ENCODE measurements around the gene ZNF580.
A peak's percentile ranks its signal among the peaks of the same experiment; 100 is the strongest.

The ZNF580 gene

DNA sequence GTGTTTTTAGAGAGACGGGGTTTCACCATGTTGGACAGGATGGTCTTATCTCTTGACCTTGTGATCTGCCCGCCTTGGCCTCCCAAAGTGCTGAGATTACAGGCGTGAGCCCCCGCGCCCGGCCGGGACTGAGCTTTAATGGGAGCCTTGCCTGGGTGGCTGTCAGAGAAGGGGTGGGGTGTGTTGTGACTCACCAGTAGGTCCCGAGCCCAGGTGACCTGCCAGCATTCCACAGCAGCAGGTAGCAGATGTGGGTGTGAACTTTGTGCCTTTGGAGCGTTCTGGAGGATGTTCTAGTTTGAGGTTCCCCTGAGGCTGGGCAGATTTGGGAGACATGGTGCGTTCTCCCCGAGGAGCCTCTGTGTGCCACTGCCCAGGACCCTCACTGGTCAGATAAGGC, 27.2 kb downstream of the ZNF580 start:
- no peak for DNase-seq (ENCODE audit: low spot score)
- H3K9me3 ChIP-seq (ENCODE audit: severe bottlenecking): no peaks in the 10 kb centered on the region

DNA sequence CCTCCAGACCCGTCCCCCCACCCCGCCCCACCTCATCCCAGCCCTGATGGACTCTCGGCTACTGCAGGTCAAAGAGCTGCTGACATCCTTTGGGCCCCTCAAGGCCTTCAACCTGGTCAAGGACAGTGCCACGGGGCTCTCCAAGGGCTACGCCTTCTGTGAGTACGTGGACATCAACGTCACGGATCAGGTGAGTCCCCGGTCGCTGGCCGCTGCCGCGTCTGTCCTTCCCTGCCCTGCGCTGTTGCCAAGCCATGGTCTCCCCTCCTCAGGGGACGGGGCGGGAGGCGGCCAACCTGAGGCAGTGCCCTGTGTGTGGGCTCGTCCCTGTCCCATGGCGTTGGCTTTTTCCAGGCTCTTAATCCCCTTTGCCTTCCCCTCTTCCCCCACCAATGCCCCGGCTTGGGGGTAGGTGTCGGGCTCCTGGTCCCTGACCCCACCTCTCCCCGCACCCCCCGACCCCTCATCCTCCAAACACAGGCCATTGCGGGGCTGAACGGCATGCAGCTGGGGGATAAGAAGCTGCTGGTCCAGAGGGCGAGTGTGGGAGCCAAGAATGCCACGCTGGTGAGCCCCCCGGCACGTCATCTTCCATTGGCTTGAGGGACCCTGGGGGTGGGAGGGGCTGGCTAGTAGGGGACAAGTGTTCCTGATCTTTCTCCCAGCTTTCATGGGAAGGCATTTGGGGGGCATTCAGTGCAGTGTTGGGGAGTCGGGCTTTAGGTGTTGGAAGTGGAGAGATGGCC, 28.0 kb downstream of the ZNF580 start:
- Histone ChIP-seq H3K27ac (ENCODE audit: poor library complexity, severe bottlenecking) (no peak overlapping the region), H3K9me3 (ENCODE audit: severe bottlenecking) (no peaks in the 10 kb centered on the region), H3K27me3 (ENCODE audit: insufficient read depth, poor library complexity, severe bottlenecking) (no peaks in the 10 kb centered on the region), H3K36me3 (ENCODE audit: low read depth) (peaks cover 83% of the 10 kb centered on the region), H3K4me3 (ENCODE audit: severe bottlenecking) (no peak overlapping the region), H3K4me1 (ENCODE audit: insufficient read depth, poor library complexity, severe bottlenecking) (no peaks in the 10 kb centered on the region)
- no peak for DNase-seq (ENCODE audit: low spot score)
- TF ChIP-seq CTCF (IDR thresholded peaks at IDR 0.05; ENCODE audit: poor library complexity, severe bottlenecking): no peak
- ATAC-seq (ENCODE audit: low read depth): no peak

More for the DNA sequence above, 27.2 kb downstream of the ZNF580 start:
- H3K27ac ChIP-seq (ENCODE audit: poor library complexity, severe bottlenecking): no peak overlapping the region
- peak; percentile 56; the same call in 2 of the 3 replicates for ATAC-seq (ENCODE audit: low read depth)
- H3K36me3 ChIP-seq (ENCODE audit: low read depth): peaks cover 83% of the 10 kb centered on the region
- no peak overlapping the region for H3K4me3 ChIP-seq (ENCODE audit: severe bottlenecking)
- H3K4me1 ChIP-seq (ENCODE audit: insufficient read depth, poor library complexity, severe bottlenecking): no peaks in the 10 kb centered on the region
- no peaks in the 10 kb centered on the region for H3K27me3 ChIP-seq (ENCODE audit: insufficient read depth, poor library complexity, severe bottlenecking)
- no peak for TF ChIP-seq CTCF (IDR thresholded peaks at IDR 0.05; ENCODE audit: poor library complexity, severe bottlenecking)

GRCh38 chr19:55669418-55670279, 28.8 kb downstream of the ZNF580 start:
- no peaks in the 10 kb centered on the region for H3K27me3 ChIP-seq (ENCODE audit: insufficient read depth, poor library complexity, severe bottlenecking)
- no peaks in the 10 kb centered on the region for H3K9me3 ChIP-seq (ENCODE audit: severe bottlenecking)
- no peak for TF ChIP-seq CTCF (IDR thresholded peaks at IDR 0.05; ENCODE audit: poor library complexity, severe bottlenecking)
- H3K4me1 ChIP-seq (ENCODE audit: insufficient read depth, poor library complexity, severe bottlenecking): no peaks in the 10 kb centered on the region
- no peak overlapping the region for H3K27ac ChIP-seq (ENCODE audit: poor library complexity, severe bottlenecking)
- no peak overlapping the region for H3K4me3 ChIP-seq (ENCODE audit: severe bottlenecking)
- no peak for DNase-seq (ENCODE audit: low spot score)
- peaks cover 80% of the 10 kb centered on the region for H3K36me3 ChIP-seq (ENCODE audit: low read depth)
- ATAC-seq (ENCODE audit: low read depth): no peak

- no peak for ATAC-seq (ENCODE audit: low read depth)
- TF ChIP-seq CTCF (IDR thresholded peaks at IDR 0.05; ENCODE audit: poor library complexity, severe bottlenecking): no peak
- no peaks in the 10 kb centered on the region for H3K27me3 ChIP-seq (ENCODE audit: insufficient read depth, poor library complexity, severe bottlenecking)
- no peaks in the 10 kb centered on the region for H3K9me3 ChIP-seq (ENCODE audit: severe bottlenecking)
- no peak overlapping the region for H3K27ac ChIP-seq (ENCODE audit: poor library complexity, severe bottlenecking)
- H3K4me1 ChIP-seq (ENCODE audit: insufficient read depth, poor library complexity, severe bottlenecking): no peaks in the 10 kb centered on the region
- peaks cover 76% of the 10 kb centered on the region for H3K36me3 ChIP-seq (ENCODE audit: low read depth)
- peak; percentile 95 for DNase-seq (ENCODE audit: low spot score)
- no peak overlapping the region for H3K4me3 ChIP-seq (ENCODE audit: severe bottlenecking)
Observed at GRCh38 chr19:55670280-55671053, 29.7 kb downstream of the ZNF580 start.

Data from RWPE2 (cell line).